HG02840 (cell line): Measurements from ENCODE around the gene NIN.

ENCODE experiments used
- ATAC-seq: cut with Tn5 transposase; IDR thresholded peaks from one replicate; pipeline ENCODE4 v1.9.1; 2021; ENCODE audit warnings: mild to moderate bottlenecking, moderate library complexity, moderate number of reproducible peaks; ENCODE audit not compliant: unreplicated experiment, low FRiP score

Gene NIN

DNA sequence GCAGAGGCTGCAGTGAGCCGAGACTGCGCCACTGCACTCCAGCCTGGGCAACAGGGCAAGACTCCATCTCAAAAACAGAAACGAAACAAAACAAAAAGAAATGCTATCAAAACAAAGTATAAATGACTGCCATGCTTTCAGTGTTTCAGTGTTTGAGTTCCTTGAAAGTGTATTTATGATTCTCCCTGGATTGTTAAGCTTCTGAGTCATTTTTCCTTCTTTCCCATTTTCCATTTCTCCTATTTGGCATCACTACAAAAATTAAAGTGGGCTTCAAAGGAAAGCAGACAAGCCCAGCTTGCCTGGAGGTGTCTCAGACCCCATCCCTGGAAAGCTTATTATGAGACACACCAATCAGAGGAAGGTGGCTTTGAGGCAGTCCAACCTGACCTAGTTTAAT lies 35.1 kb downstream of the NIN start:
- no peak for ATAC-seq

DNA sequence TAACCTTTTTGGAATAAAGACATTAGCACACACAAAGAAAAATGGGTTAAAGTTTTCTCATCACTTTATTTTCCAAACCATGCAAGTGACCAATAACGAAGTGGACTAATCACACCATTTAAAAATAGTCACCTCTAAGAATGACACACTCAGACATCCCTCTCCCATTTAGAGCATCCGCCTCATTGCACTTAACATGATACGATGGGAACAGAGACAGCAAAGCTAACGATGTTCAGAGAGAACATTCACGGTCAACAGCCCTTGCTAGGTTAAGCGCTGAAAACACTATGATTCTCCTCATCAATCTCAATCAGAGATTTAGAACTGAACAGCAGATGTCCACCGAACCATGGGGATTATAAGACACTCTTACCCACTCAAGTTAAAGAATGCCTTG lies 35.8 kb downstream of the NIN start:
- ATAC-seq, result no peak

DNA sequence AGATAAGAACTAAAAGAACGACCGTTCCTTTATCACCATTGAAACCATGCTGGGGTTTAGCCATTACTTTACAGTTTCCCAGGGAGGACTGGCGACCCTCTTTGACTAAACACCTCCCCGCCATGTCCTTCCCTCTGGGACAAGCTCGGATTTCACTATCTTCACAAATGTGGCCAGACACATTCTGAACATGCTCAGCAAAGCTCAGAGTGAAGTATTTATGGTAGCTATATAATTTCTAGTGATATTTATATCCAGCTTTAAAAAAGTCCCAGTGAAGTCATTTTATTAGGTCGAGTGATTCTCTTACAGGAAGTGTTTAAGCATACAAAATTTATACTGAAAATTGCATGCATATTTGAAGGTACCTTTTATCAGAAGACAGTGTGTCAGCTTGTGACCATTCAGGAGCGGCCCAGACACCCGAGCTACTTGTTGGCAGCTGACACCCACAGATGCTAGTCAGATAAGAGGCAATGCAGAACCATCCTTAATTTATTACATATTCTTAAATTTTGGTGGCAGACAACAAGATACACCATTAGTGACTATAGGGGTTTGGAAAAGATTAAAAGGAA lies 36.8 kb downstream of the NIN start:
- no peak for ATAC-seq

DNA sequence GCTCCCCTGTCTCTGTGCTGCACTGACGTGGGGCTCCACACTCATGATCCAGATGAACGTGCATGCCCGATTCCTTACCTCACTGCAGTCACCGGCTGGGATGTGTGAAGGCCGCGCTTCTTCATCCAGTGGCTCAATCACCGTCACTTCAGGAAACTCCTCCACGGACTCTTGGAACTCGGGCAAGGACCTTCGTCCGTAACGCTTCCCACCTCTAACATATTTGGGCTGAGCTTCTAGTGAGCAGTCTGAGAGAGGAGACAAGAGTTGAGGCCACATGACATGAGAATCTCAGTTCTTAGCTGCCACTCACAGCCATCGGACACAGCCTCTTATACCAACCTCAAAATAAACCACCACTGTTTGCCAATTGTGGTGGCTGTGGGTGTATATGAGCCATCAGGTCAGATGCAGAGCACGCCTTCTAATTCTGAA lies 38.3 kb downstream of the NIN start:
- ATAC-seq, result no peak

DNA sequence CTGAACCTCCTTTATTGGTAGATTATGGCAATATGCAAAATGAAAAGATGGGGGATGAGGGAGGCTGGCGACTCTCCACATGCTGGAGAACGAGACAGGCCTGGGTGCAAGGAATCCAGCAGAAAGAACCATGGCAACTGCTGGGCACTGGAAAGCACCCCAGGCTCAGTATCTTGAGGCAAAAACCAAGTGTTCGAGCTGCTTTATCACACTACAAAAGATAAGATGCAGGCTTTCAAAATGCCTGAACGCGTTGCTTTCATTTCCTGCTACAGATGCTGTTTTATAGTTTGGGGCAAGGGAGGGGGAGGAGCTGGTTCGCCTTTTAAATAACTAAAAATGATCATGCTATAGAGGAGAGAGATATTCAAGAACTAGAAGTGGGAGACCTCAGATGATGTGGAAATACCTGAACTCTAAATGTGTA lies 38.9 kb downstream of the NIN start:
- ATAC-seq, result no peak

- no peak for ATAC-seq
Observed at GRCh38 chr14:50791201-50791600, 39.8 kb downstream of the NIN start.

DNA sequence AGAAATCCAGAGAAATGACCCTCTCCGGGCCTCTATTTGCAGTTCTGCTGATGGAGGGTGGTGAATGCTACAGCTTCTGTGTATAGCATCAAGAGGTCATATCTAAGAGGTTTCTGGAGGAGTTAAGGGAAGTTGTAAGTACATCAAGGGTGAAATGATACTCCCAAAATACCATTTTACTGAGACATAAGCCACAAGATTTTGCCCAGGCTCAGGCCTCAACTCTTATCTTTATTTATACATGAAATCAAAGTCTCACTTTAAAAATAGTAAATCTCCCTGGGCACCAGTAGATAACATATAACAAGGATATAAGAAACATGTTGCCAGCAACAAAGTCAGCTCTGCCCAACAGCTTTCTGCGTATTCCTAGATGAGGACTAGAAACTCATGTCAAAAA lies 40.4 kb downstream of the NIN start:
- no peak for ATAC-seq

DNA sequence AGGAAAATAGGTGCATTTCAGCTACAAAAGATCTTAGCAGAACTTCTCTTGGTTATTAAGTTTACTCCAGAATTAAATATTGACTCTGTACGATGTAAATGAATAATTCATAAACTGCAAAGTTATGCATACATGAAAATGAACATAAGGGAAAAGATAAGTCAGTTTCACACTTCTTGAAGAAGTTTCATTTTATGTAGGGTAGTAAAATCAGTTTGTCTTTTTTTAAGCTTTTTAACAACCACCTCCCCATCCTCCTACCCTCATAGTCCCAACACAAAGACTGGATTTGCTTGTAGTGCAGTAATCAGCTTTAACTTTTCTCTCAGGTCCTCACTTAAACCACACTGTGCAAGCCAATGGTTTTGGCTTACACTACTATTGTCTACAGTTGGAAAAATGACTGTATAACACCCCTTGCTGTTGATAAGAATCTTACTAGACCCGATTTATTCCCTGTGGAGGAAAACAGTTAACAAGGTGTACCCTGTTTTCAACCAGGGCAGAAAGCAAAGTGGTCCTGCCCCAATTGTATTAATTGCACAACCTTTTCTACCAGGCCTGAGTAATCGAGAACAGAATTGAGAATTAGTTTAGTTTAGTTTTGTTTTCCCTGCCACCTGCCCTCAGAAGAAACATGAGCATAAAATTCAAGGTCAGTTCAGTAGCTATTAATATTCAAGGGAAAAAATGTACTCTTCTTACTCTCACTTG lies 44.1 kb downstream of the NIN start:
- ATAC-seq, result no peak

- ATAC-seq, result no peak
Observed at GRCh38 chr14:50785457-50786063, 45.4 kb downstream of the NIN start.

DNA sequence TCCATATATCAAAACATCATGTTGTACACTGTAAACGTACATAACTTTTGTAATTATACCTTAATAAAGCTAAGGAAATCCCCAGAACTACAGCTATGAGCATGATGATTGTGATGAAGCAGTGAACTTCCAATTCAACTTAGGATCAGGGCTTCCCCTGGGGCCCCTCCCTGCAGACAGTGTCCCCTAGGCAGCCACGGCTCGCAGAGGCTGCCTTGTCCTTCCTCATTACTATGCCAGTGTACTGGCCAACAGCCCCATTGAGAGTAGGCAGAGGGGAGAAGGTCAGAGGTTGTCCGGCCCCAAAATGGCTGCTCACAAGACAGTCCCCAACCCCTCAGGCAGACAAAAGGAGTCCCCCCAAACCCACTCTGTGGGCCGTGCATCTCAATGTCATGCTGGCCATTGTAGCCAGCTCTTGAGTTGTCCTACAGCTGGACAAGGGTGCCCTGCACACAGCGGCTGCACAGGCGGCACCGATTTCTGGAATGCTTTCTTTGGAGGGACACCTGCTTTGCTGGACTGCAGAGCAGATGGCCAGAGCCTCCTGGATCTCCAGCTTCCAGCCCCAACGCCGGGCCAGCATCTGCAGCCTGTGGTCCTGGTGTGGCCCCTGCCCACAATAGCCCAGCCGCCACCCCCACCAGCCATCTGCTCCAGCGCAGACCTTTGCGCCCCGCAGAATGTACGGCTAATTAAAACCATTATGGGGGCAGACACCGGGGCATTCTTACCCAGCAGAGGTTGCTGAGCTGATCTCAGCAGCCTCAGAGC lies 46.1 kb downstream of the NIN start:
- no peak for ATAC-seq

DNA sequence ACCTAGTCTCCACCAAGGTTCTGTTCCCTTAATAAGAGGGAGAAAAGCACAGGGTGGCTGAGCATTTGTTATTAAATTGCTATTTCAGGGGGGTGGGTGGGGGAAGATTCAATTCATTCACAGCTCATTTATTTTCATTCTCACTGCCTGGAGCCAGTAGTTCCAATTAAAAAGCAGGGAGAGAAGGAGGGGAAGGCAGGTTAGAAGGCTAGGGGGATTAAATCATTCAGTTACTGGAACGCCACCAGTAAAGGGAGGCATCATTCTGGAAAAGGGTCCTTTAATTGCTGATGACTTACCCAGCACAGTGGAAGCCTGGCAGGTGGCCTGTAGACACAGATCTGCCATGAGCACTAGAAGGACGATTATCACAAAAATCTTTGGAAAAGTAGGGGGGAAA lies 47.4 kb downstream of the NIN start:
- ATAC-seq, result no peak

DNA sequence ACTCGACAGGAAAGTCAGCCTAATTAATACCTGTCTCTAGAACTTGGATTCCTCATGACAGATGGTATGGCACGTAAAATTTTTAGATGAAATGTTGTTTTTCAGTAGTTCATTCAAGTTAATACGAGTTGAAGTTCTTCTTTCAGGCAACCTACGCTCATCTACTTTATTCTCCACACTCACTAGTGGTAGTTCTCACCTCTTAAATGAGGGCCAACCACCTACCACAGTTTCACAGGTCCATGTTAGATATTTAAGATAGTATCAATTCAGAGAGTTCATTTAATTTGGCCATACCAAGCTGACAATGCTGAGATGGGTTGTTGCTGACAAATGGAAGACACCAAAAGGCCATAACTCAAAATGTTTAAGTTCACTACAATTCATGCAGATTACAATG lies 50.6 kb downstream of the NIN start:
- ATAC-seq, result no peak

- no peak for ATAC-seq
Observed at GRCh38 chr14:50778721-50779483, 52.1 kb downstream of the NIN start.

GRCh38 chr14:50776522-50776921 lies 54.4 kb downstream of the NIN start:
- no peak for ATAC-seq

DNA sequence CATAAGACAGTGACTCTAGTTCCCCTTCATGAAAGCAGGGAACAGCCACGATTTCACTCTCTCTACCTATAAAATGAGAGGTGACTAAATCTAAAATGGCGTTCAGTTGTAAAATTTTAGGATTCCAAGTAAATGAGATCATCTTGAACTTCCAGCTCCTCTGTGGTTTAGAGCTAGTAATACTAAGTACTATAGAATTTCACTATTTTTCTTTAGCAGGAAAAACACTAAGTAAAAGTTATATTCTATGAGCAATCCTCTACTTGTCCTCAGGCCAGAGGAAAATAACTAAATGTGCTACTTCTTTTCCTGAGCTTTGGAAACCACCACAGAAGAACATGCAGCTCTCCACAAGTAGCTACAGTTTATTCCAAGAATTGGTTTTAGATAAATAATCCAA lies 55.6 kb downstream of the NIN start:
- no peak for ATAC-seq

GRCh38 chr14:50774542-50775267 lies 56.3 kb downstream of the NIN start:
- no peak for ATAC-seq

DNA sequence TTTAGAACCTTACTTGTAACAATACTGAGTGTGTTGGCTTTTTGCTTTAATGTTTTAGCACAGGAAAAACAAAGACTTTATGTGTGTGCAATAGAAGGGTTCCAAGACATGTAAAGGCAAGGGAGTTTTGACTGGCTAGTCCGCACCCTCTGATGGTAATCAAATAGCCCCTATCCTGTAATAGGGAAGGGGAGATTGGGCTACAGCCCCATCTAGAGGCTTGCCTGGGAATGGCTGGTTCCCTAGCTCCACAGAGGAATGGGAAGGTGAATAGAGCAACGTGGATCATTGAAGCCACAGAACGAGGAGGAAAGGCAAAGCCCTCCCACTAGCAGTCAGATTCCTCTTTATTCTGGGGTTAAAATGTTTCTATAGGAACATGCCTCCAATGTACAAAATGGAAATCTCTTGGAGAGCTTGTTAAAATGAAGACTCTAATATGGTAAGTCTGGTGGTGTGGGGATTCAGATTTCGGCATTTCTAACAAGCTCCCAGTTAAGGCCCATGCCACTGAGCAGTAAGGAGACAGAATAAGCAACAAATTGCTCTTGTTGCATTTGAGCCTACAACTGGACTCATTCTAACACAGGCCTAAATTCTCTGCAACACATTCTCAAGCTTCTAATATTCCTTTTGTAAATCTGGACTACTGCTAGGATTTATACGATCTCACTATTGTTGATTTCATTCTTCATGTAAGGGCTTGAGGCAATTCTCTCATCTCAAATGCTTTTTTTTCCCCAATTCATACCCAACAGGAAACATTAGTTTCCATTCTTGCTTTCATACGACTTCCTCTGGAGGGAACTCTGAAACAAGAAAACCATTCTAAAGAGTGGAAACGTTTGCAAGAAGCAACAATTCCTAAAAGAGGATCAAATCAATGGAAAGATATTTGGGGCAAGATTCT lies 57.1 kb downstream of the NIN start:
- ATAC-seq, result no peak

DNA sequence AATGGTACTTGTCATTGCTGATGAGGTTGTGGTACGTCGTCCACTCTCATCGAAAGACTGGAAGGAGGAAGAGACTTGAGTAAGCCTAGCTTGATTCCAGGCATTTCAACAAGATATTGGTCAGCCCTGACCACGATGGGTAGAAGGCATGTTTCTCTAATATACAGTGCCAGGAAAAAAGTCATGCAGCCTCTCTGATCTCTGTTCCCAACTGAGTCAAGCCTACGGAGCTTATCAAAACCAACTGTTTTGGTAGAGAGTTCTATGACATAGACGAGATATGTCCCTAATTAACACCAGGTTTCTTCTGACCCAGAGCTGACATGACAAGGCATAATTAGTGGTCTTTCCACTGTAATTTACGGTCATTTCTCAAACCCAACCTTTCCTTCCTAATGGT lies 58.5 kb downstream of the NIN start:
- ATAC-seq, result no peak

DNA sequence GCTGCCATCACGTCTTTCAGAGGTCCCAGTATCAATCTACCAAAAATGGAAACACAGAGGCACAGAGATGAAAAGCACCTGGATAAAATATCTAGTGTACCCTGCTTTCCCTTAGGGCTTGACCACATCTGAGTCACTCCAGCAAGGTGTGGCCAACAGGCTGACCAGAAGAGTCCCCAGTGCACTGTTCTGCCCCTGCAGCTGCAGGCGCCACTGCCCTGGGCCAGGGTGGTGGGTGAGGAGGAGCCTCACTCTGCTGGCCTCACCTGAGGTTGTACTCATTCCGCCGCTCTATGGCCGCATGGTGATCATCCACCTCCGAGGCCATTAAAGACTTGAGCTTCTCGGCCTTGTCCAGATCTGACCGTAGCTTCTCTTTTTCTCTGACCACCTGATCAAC lies 60.4 kb downstream of the NIN start:
- ATAC-seq, result no peak
